Epithelial cell of esophagus (primary cell): ENCODE data around the gene YDJC.
"Not testable (repeated sequence)": the region's sequence is repeated elsewhere in the genome, so short reads cannot be mapped to it uniquely, and the experiment has no call there.

Experiments
- DNase-seq: peaks from one replicate; pipeline ENCODE4 v3.0.0; 2010; ENCODE audit warnings: low read depth
- H3K4me3 ChIP-seq: 2 replicates; pipeline ENCODE4 v1.5.1; 2011; ENCODE audit warnings: mild to moderate bottlenecking, low read length, control low read depth
- TF ChIP-seq, protein P1 (sequence below): IDR thresholded peaks from 2 replicates; pipeline ENCODE4 v1.5.1; 2011; ENCODE audit warnings: low read depth, mild to moderate bottlenecking, low read length, control low read depth, inconsistent platforms; ENCODE audit not compliant: insufficient read depth; ENCODE audit errors: missing control alignments

Gene YDJC

DNA sequence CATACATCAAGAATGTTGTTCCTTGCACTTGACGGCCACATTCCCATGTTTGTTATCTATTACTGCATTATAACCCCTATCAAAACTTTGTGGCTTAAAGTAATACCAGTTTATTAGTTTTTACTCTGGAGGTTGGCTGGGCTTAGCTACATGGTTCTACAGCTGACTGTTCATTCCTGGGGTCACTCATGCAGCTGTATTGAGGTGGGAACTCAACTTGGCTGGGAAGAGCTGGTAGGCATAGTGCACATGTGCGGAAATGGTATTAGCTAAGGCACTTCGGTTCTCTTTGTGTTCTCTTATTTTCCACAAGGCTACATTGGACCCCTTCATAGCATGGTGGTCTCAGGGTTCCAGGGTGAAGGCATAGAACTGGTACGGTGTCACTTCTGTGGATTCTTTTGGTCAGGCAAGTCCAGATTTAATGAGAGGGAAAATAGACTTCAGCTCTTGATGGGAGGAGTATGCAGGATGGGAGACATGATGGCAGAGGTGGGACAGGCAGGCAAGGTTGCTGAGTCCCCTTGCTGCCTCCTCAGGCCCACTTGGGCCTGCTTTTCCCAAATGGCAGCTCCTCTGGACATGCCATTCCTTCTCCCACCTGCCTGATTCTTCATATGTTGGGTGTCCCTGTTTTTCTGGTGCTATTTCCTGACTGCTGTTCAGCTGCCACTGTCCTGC, 16.1 kb downstream of the YDJC start:
- TF ChIP-seq, protein P1, sequence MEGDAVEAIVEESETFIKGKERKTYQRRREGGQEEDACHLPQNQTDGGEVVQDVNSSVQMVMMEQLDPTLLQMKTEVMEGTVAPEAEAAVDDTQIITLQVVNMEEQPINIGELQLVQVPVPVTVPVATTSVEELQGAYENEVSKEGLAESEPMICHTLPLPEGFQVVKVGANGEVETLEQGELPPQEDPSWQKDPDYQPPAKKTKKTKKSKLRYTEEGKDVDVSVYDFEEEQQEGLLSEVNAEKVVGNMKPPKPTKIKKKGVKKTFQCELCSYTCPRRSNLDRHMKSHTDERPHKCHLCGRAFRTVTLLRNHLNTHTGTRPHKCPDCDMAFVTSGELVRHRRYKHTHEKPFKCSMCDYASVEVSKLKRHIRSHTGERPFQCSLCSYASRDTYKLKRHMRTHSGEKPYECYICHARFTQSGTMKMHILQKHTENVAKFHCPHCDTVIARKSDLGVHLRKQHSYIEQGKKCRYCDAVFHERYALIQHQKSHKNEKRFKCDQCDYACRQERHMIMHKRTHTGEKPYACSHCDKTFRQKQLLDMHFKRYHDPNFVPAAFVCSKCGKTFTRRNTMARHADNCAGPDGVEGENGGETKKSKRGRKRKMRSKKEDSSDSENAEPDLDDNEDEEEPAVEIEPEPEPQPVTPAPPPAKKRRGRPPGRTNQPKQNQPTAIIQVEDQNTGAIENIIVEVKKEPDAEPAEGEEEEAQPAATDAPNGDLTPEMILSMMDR = no peak
- no peak overlapping the region for H3K4me3 ChIP-seq
- no peak for DNase-seq

DNA sequence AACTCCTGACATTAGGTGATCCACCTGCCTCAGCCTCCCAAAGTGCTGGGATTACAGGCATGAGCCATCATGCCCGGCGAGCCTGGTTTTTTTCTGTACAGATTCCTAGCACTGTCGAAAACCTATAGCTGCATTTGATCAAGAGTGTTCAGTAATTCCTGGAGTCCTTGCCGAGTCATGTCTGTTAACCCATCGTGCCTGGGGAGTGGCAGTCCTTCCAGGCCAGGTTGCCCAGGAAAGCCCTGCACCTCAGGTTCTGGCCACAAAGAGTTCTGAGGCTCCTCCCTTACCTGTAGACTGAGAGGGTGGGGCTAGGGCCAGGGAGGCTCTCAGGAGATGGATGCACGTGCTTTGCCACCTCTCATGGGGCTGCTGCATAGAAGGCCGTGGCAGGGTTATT, 17.0 kb downstream of the YDJC start:
- TF ChIP-seq, protein P1 = no peak
- H3K4me3 ChIP-seq = no peak overlapping the region
- DNase-seq = peak; percentile 50

DNA sequence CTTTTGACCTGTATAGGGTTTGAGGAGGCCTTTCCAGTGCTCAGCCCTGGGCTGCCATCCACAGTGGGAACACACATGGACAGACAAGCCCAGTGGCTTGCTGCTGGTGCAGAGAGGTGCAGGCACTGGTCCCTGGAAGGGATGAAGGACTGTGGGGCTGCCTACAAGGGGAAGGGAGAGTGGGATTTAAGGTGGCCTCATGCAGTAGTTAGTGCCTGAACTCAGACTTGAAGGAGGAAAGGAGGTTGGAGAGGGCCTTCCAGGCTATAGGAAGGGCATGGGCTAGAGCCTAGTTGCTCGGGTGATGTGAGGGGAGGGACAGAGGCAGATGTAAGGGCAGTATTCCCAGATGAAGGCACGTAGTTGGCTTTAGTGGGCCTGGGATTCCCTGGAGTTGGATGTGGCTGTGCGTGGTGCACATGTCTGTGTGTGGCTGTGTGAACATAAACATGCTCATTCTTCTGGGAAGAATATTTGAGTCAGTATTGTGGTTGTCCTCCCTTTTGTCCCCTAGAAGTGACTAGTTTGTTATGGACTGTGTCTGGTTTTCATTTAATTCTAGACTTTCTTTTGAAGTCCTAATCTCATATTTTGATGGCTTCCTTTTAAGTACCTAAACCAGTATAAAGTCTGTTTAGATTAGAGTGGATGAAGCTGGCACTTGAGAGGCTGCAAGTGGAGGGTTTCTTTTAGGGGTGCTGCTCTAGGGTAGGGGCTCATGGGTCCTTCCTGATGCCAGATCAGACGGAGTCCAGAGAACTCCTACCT, 18.4 kb downstream of the YDJC start:
- TF ChIP-seq, protein P1 = no peak
- DNase-seq = no peak
- no peak overlapping the region for H3K4me3 ChIP-seq

DNA sequence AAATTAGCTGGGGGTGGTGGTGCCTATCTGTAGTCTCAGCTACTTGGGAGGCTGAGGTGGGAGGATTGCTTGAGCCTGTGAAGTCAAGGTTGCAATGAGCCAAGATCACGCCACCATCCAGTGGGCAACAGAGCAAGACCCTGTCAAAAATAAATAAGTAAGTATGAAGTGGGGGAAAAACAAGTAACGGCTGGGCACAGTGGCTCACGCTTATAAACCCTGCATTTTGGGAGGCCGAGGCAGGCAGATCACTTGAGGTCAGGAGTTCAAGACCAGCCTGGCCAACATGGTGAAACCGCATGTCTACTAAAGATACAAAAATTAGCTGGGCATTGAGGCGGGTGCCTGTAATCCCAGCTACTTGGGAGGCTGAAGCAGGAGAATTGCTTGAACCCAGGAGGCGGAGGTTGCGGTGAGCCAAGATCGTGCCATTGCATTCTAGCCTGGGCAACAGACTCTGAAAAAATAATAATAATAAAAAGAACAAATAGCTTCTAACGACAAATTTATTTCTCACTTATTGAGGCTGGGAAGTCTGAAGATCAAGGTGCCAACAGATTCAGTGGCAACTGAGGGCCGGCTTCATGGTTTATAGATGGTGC, 20.2 kb downstream of the YDJC start:
- DNase-seq, H3K4me3 ChIP-seq: not testable (repeated sequence)

DNA sequence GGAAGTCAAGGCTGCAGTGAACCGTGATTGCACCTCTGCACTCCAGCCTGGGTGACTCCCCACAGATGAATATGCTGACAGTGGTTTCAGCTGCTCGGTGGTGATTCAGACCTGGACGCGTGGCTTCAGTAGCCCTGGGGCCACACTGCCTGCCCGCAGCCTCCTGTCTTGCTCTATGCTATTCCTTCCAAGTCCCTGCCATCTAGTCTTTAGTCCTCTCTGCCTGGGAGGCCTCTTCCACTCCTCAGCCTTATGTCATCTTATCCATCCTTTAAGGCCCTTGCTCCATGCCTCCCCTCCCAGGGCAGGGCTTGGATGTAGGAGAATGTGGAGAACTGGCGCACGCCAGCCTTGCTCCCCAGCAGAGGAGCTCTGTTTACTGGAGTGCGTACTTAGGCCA, 23.0 kb downstream of the YDJC start:
- TF ChIP-seq, protein P1 = no peak
- peak; percentile 51 for DNase-seq

DNA sequence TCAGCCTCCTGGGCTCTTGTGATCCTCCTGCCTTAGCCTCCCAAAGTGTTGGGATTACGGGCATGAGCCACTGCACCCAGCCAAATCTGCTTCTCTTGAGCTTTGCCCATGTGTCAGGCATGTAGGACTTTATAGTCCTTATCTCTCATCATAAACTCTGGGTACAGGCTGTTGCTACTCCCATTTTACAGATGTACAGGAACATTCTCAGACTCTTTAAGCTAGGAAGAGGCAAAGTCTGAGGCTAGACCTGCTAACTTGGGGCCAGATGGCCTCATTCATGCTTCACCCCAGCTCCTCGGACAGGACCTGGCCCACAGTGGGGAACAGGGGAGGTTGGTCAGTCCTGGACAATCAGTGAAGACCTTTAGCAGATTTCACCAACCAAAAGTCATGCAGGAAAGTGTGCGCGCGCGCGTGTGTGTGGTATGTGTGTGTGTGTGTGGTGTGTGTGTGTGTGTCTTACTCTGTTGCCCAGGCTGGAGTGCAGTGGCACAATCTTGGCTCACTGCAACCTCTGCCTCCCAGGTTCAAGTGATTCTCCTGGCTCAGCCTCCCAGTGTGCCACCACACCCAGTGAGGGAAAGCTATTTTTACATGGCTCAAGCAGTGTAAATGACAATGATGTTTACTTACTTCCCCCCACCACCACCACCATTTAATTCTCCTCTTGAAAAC, 23.8 kb downstream of the YDJC start:
- no peak for DNase-seq
- TF ChIP-seq, protein P1 = no peak
- H3K4me3 ChIP-seq = no peak overlapping the region

More for the DNA sequence above, 23.0 kb downstream of the YDJC start:
- no peak overlapping the region for H3K4me3 ChIP-seq

DNA sequence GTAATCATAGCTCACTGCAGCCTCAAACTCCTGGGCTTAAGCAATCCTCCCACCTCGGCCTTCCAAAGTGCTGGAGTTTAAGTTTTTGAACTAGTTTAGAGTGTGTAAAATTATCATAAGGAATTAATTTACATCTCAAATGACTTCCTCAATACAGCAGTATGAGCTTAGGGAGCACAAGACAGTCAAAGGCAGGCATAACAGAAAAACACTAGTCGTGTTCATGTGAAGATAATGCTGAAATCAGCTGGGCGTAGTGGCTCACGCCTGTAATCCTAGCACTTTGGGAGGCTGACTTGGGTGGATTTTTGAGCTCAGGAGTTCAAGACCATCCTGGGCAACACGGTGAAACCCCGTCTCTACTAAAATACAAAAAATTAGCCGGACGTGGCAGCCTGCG, 25.8 kb downstream of the YDJC start:
- DNase-seq = no peak

More for the DNA sequence above, 25.8 kb downstream of the YDJC start:
- no peak overlapping the region for H3K4me3 ChIP-seq
- TF ChIP-seq, protein P1 = no peak
